ENCODE results near the gene SLC1A7. TPM values are rescaled to one million over a fixed set of nuclear protein-coding genes. Genes with fewer than 3 reads are reported as not detected.

Gene SLC1A7
- polyA plus RNA-seq, 1 donor from 2014 or later: not detected

DNA sequence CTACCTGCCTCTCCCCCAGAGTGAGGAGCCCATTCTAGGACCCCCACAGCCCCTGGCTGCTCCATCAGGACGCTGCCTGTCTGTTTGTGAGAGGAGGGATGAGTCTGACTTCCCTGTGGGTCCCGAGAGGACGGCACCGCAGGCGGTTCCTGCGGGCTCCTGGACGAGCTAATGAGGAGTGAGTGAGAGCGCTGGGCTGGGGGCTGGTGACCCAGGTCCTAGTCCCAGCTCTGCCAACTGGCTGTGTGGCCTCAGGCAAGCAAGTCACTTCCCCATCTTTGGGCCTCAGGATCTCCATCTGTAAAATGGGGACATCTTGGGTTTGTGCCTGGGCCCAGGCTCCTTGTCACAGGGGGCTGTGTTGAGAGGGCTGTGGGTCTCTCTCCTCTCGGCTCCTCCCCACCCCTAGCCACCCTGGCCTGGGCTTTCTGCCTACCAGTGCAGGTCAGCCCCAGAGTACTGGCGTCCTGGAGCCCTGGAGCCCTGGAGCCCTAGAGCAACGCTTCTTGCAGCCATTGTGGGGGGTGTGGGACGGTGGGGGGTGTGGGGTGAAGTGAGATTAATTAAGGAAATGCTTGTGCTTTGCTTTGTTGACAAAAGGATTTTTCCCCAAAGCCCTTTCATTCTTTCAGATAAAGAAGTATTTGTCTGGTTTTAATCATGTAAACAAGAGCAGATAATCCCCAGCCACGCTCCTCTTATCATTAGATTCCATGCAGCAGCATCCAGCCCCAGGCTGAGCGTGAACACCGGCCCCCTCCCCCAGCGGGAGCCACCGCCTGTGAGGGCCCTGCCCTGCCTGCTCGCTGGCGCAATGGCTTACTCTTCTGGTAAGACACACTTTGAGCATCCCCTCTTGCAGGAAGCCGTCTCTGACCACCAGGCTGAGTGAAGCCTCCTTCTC is 26.8 kb downstream of the SLC1A7 start:
- H3K27me3 ChIP-seq (ENCODE audit: insufficient read depth, low read depth, low read length): no peaks in the 10 kb centered on the region

More for the DNA sequence above, 26.8 kb downstream of the SLC1A7 start:
- no peak for TF ChIP-seq POLR2AphosphoS5 (IDR thresholded peaks at IDR 0.05)
- TF ChIP-seq MXI1 (conservative IDR thresholded peaks at IDR 0.05; ENCODE audit: poor library complexity, severe bottlenecking): no peak
- no peak for TF ChIP-seq REST (IDR thresholded peaks at IDR 0.05; ENCODE audit: borderline replicate concordance)
- no peak for TF ChIP-seq EZH2 (IDR thresholded peaks at IDR 0.05; ENCODE audit: borderline replicate concordance, insufficient read depth, low read length, poor library complexity, severe bottlenecking)
- TF ChIP-seq RAD21 (conservative IDR thresholded peaks at IDR 0.05): no peak
- TF ChIP-seq CTCF (IDR thresholded peaks at IDR 0.05; ENCODE audit: poor library complexity, severe bottlenecking): no peak
- no peak for TF ChIP-seq EP300 (conservative IDR thresholded peaks at IDR 0.05; ENCODE audit: poor library complexity, severe bottlenecking)
- TF ChIP-seq TAF1 (IDR thresholded peaks at IDR 0.05; ENCODE audit: low read depth): no peak
- TF ChIP-seq SMC3 (conservative IDR thresholded peaks at IDR 0.05; ENCODE audit: poor library complexity): no peak
- Histone ChIP-seq H3F3A (ENCODE audit: insufficient read depth, low read length, poor library complexity, severe bottlenecking) (no peaks in the 10 kb centered on the region), H3K4me2 (ENCODE audit: low read length) (no peak overlapping the region), H3K9ac (ENCODE audit: low read length) (peak overlapping the region; percentile 12), H3K27ac (ENCODE audit: low read length) (no peak overlapping the region), H2AFZ (ENCODE audit: low read depth, low read length) (no peak overlapping the region), H3K4me3 (ENCODE audit: low read length) (no peak overlapping the region), H3K36me3 (ENCODE audit: insufficient read depth, low read length) (no peaks in the 10 kb centered on the region), H3K9me2 (ENCODE audit: insufficient read depth, low read length) (no peaks in the 10 kb centered on the region), H3K79me2 (replicated peaks; ENCODE audit: insufficient read depth, low read length) (no peaks in the 10 kb centered on the region), H3K9me3 (ENCODE audit: low read length) (no peaks in the 10 kb centered on the region), H4K20me1 (ENCODE audit: insufficient read depth) (no peaks in the 10 kb centered on the region)
